ENCODE data around the gene OR1F1. TPM values are rescaled to one million over a fixed set of nuclear protein-coding genes. Genes with fewer than 3 reads are reported as not detected.

OR1F1 gene
- total and polyA plus RNA-seq, 9 of the 15 experiments (the other 6 are each of a cell fraction or from before 2014, with no cell fraction given), result 0.15 to 0.61 (median 0.35) TPM; not detected in 3

GRCh38 chr16:3152277-3152990 lies 35.6 kb upstream of the OR1F1 start (continued):
- peak; percentile 6; the same call in 1 of the 2 replicates for TF ChIP-seq NR2C1 (IDR thresholded peaks at IDR 0.05)
- TF ChIP-seq NR2C1 (tag; IDR thresholded peaks at IDR 0.05), result no peak
- TF ChIP-seq L3MBTL2 (IDR thresholded peaks at IDR 0.05), result peak; percentile 87; the same call in 1 of the 2 replicates
- no peak for TF ChIP-seq TRIM25 (IDR thresholded peaks at IDR 0.05; ENCODE audit: borderline replicate concordance)
- TF ChIP-seq MYC (IDR thresholded peaks at IDR 0.05; ENCODE audit: low read depth, low read length), result peak; percentile 71
- TF ChIP-seq MYC (CRISPR knock-in tag; IDR thresholded peaks at IDR 0.05; ENCODE audit: borderline replicate concordance, low read depth), result no peak
- peak; percentile 57 to 58 for TF ChIP-seq E2F6 (IDR thresholded peaks at IDR 0.05; ENCODE audit: borderline replicate concordance in 1 of 2, extremely low read depth in 1 of 2, insufficient read depth in 1 of 2, insufficient read length in 1 of 2, low read depth in 1 of 2, low read length in 1 of 2, poor library complexity in 1 of 2, severe bottlenecking in 1 of 2)
- TF ChIP-seq, protein P1, sequence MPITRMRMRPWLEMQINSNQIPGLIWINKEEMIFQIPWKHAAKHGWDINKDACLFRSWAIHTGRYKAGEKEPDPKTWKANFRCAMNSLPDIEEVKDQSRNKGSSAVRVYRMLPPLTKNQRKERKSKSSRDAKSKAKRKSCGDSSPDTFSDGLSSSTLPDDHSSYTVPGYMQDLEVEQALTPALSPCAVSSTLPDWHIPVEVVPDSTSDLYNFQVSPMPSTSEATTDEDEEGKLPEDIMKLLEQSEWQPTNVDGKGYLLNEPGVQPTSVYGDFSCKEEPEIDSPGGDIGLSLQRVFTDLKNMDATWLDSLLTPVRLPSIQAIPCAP (CRISPR knock-in tag; IDR thresholded peaks at IDR 0.05; ENCODE audit: borderline replicate concordance), result 0 out of 2 replicates have a peak, but pooled peaks have one; percentile 20
- no peak for TF ChIP-seq KAT2B (IDR thresholded peaks at IDR 0.05; ENCODE audit: low read depth, low read length)
- TF ChIP-seq TRIM24 (IDR thresholded peaks at IDR 0.05), result peak; percentile 10 to 55; a peak in 2 of 4 replicates
- 0 out of 2 replicates have a peak, but pooled peaks have one; percentile 39 for TF ChIP-seq BRD4 (IDR thresholded peaks at IDR 0.05)
- TF ChIP-seq, protein P2, sequence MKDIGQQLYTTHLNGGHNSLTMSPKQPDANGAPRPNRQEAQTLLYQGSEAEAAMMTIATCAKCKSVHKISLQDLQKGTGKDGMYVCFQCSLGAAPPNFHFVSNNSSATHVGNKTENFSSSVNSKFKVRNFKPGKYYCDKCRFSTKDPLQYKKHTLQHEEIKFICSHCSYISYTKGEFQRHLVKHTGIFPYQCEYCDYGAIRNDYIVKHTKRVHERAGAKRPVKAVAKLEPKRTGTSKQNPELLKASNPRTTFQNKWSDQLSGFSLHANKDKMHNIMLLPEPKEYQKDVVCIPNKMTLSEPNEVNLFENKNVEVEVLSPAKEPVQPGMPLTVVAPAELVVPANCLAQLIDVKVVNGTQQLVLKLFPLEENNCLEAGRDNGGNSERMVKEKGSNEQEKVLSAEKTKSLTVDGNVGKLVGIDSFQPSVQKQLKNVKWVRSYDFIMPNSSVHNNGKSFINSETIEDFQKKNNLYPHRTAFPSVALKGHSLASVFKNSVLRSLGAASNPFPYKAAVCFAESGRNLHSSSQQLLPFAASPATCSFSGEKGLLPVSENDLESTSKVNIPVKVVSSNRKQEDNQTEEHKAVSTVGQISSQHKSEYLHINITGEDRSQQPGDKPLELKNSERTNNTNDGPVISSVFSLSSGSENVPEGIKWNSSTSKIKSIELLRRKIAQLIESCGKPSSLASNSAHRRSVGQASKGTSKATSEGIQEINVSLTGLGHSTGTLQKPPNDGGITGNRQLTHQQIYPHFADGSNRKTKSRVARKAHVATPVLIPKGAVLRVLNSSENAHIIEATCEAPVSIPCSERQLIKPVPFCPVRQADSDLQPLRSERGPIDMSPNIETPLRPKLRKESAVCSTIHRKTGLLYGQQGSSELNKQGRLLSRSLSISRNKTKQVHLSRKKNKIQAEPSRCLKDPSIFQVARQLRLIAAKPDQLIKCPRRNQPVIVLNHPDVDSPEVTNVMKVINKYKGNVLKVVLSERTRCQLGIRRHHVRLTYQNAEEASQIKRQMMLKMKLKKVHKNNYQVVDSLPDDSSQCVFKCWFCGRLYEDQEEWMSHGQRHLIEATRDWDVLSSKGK (CRISPR knock-in tag; IDR thresholded peaks at IDR 0.05), result no peak
- TF ChIP-seq ZNF589 (CRISPR knock-in tag; IDR thresholded peaks at IDR 0.05; ENCODE audit: low read depth), result no peak
- peak; percentile 81 for TF ChIP-seq MAX (CRISPR knock-in tag; IDR thresholded peaks at IDR 0.05)
- TF ChIP-seq TOE1 (IDR thresholded peaks at IDR 0.05; ENCODE audit: borderline replicate concordance), result peak; percentile 71; the same call in 1 of the 2 replicates
- TF ChIP-seq TOE1 (CRISPR knock-in tag; IDR thresholded peaks at IDR 0.05; ENCODE audit: borderline replicate concordance, low read depth), result peak; percentile 90; the same call in 1 of the 2 replicates
- TF ChIP-seq NFE2 (IDR thresholded peaks at IDR 0.05; ENCODE audit: low read depth), result peak; percentile 30; the same call in 1 of the 2 replicates
- TF ChIP-seq BRD9 (IDR thresholded peaks at IDR 0.05; ENCODE audit: low read depth, partially characterized antibody), result peak; percentile 96
